Measurements from ENCODE around the gene NPHS1.

- TF ChIP-seq POLR2A (IDR thresholded peaks at IDR 0.05) = no peak
- no peak for TF ChIP-seq CTCF (IDR thresholded peaks at IDR 0.05)
Observed at GRCh38 chr19:35888398-35888797, 36.1 kb upstream of the NPHS1 start.

Data from stomach (tissue), 4 donors.